ENCODE data around the gene GDPD3. TPM values are rescaled to one million over a fixed set of nuclear protein-coding genes. Genes with fewer than 3 reads are reported as not detected.
A peak's percentile ranks its signal among the peaks of the same experiment; 100 is the strongest.
"Not testable (repeated sequence)": the region's sequence is repeated elsewhere in the genome, so short reads cannot be mapped to it uniquely, and the experiment has no call there.

The GDPD3 gene
- total RNA-seq, 1 donor from 2014 or later = 6.3 TPM

GRCh38 chr16:30119428-30119827 lies 6.1 kb upstream of the GDPD3 start:
- Mint-ChIP-seq H3K36me3 (ENCODE audit: low read depth) (peaks cover 6% of the 10 kb centered on the region), H3K27me3 (ENCODE audit: insufficient read depth) (no peaks in the 10 kb centered on the region), H3K9me3 (no peaks in the 10 kb centered on the region), H3K4me1 (ENCODE audit: low read depth) (peaks cover 28% of the 10 kb centered on the region), H3K27ac (no peak overlapping the region), H3K4me3 (no peak overlapping the region)
- no peak for DNase-seq (ENCODE audit: low spot score)
- intact Hi-C loops (cut with micrococcal nuclease) = no loop called here

DNA sequence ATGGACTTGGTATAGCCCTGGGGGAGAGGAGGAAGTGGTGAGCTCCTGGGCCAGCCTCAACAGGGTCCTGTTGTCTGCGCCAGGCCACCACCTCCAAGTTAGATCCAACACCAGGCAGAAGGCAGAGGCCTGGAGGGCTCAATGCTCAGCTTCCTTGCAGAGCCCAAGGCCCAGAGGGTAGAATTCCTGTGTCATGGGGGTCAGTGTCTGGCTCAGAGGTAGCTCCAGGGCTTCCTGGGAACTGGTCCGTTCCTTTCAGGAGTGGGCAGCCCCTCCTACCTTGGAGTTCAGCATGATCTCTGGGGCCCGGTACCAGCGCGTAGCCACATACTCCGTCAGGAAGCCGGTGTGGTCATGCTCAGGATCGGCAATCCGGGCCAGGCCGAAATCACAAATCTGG lies 4.4 kb upstream of the GDPD3 start:
- Mint-ChIP-seq H3K36me3 (ENCODE audit: low read depth) (peaks cover 6% of the 10 kb centered on the region), H3K27ac (no peak overlapping the region), H3K27me3 (ENCODE audit: insufficient read depth) (no peaks in the 10 kb centered on the region), H3K9me3 (no peaks in the 10 kb centered on the region), H3K4me1 (ENCODE audit: low read depth) (peaks cover 22% of the 10 kb centered on the region), H3K4me3 (no peak overlapping the region)
- no peak for DNase-seq (ENCODE audit: low spot score)
- intact Hi-C loops (cut with micrococcal nuclease) = no loop called here

DNA sequence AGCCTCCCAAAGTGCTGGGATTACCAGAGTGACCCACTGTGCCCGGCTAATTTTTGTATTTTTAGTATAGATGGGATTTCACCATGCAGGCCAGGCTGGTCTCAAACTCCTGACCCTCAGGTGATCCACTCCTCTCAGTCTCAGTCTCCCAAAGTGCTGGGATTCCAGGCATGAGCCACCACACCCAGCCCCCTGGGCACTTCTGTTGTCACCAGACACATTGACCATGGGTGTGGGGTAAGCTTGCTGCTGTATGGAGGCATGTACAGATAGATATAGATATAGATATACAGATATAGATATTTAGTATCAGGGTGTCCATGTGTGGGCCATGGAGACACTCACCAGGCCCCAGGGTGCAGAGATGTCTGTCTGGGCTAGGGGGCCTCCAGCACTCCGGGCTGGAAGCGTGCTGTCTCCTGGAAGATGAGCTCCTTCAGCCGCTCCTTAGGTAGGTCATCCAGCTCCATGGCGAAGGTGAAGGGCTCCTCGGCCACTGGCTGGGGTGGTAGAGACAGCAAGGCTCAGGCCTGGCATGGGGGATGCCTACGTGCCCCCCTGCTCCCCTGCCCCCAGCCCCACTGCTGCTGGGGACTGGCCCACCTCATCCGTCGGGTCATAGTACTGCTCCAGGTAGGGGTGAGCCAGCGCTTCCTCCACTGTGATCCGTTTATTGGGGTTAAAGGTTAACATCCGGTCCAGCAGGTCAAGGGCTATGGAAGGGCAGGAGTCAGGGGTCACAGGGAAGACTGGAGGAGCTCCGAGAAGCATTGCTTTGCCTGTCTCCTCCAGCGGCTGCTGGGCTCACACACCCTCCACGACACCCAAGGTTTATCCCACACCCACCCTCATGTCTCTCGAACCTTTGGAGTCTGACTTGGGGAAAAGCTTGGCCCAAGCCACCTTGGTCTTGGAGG lies 3.2 kb upstream of the GDPD3 start:
- Mint-ChIP-seq H3K9me3 (no peaks in the 10 kb centered on the region), H3K4me3 (no peak overlapping the region), H3K36me3 (ENCODE audit: low read depth) (peaks cover 9% of the 10 kb centered on the region), H3K27ac (no peak overlapping the region), H3K27me3 (ENCODE audit: insufficient read depth) (no peaks in the 10 kb centered on the region), H3K4me1 (ENCODE audit: low read depth) (peaks cover 16% of the 10 kb centered on the region)
- intact Hi-C loops (cut with micrococcal nuclease) = no loop called here
- no peak for DNase-seq (ENCODE audit: low spot score)

DNA sequence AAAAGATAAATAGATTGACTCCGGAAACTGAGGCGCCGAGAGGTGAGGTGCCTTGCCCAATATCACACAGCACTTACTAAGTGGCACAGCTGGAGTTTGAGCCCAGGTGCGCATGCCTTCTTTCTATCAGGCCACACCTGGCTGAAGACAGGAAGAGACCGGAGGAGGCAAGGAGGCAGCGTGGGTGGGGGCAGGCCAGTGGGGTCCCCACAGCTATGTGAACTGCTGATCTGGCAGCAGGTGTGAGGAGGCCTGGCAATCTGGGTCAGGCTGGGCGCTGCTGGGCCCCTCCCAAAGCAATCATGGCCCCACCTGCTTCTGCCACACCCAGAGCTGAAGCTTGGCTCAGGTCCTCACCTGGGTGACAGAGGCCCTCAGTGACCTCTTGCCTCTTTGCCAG lies 1.9 kb upstream of the GDPD3 start:
- no peak overlapping the region for H3K27ac Mint-ChIP-seq
- H3K27me3 Mint-ChIP-seq (ENCODE audit: insufficient read depth) = no peaks in the 10 kb centered on the region
- H3K4me1 Mint-ChIP-seq (ENCODE audit: low read depth) = peaks cover 3% of the 10 kb centered on the region
- H3K36me3 Mint-ChIP-seq (ENCODE audit: low read depth) = peaks cover 14% of the 10 kb centered on the region
- no peak for DNase-seq (ENCODE audit: low spot score)
- intact Hi-C loops (cut with micrococcal nuclease) = no loop called here
- H3K4me3 Mint-ChIP-seq = no peak overlapping the region
- no peaks in the 10 kb centered on the region for H3K9me3 Mint-ChIP-seq

GRCh38 chr16:30114833-30115232 lies 1.5 kb upstream of the GDPD3 start:
- H3K4me3 Mint-ChIP-seq; H3K27me3 Mint-ChIP-seq (ENCODE audit: insufficient read depth); H3K4me1 Mint-ChIP-seq (ENCODE audit: low read depth); intact Hi-C loops (cut with micrococcal nuclease); H3K27ac Mint-ChIP-seq; DNase-seq (ENCODE audit: low spot score); H3K9me3 Mint-ChIP-seq: not testable (repeated sequence)
- peaks cover 14% of the 10 kb centered on the region for H3K36me3 Mint-ChIP-seq (ENCODE audit: low read depth)

GRCh38 chr16:30114411-30114810 lies 1.1 kb upstream of the GDPD3 start:
- Mint-ChIP-seq H3K9me3 (no peaks in the 10 kb centered on the region), H3K27me3 (ENCODE audit: insufficient read depth) (no peaks in the 10 kb centered on the region), H3K27ac (peak overlapping the region; percentile 40), H3K4me3 (no peak overlapping the region), H3K36me3 (ENCODE audit: low read depth) (peaks cover 13% of the 10 kb centered on the region), H3K4me1 (ENCODE audit: low read depth) (no peaks in the 10 kb centered on the region)
- intact Hi-C loops (cut with micrococcal nuclease) = no loop called here
- DNase-seq (ENCODE audit: low spot score) = no peak

- Mint-ChIP-seq H3K27ac (peak overlapping the region; percentile 40), H3K36me3 (ENCODE audit: low read depth) (peaks cover 9% of the 10 kb centered on the region), H3K4me1 (ENCODE audit: low read depth) (no peaks in the 10 kb centered on the region), H3K4me3 (no peak overlapping the region), H3K27me3 (ENCODE audit: insufficient read depth) (no peaks in the 10 kb centered on the region), H3K9me3 (no peaks in the 10 kb centered on the region)
- intact Hi-C loops (cut with micrococcal nuclease) = no loop called here
- no peak for DNase-seq (ENCODE audit: low spot score)
Measured at GRCh38 chr16:30113711-30114333, 485 bp upstream of the GDPD3 start.

- no peaks in the 10 kb centered on the region for H3K4me1 Mint-ChIP-seq (ENCODE audit: low read depth)
- peak; percentile 45 for DNase-seq (ENCODE audit: low spot score)
- H3K9me3 Mint-ChIP-seq = no peaks in the 10 kb centered on the region
- H3K27me3 Mint-ChIP-seq (ENCODE audit: insufficient read depth) = no peaks in the 10 kb centered on the region
- peaks cover 9% of the 10 kb centered on the region for H3K36me3 Mint-ChIP-seq (ENCODE audit: low read depth)
- H3K4me3 Mint-ChIP-seq = no peak overlapping the region
- no peak overlapping the region for H3K27ac Mint-ChIP-seq
- intact Hi-C loops (cut with micrococcal nuclease) = loop anchor here (1.0 kb wide), 1 partner anchor 20 kb away; no protein-coding TSS in a partner anchor
Measured at GRCh38 chr16:30112197-30113030, 923 bp downstream of the GDPD3 start.

DNA sequence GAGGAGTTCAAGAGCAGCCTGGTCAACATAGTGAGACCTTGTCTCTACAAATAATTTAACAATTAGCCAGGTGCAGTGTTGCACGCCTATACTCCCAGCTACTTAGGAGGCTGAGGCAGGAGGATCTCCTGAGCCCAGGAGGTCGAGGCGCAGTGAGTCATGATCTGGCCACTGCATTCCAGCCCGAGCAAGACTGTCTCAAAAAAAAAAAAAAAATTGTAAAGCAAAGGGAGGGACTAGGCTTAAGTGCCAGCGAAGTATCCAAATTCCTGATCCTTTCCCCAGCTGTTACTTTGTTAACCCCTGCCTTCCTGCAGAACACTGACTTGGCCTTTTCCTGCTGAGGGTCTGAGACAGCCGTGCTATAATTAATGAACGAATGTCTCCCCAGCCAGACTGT lies 2.7 kb downstream of the GDPD3 start:
- intact Hi-C loops (cut with micrococcal nuclease) = no loop called here
- Mint-ChIP-seq H3K27ac (peak overlapping the region; percentile 27), H3K9me3 (no peaks in the 10 kb centered on the region), H3K4me3 (no peak overlapping the region), H3K36me3 (ENCODE audit: low read depth) (peaks cover 14% of the 10 kb centered on the region), H3K4me1 (ENCODE audit: low read depth) (no peaks in the 10 kb centered on the region), H3K27me3 (ENCODE audit: insufficient read depth) (no peaks in the 10 kb centered on the region)
- DNase-seq (ENCODE audit: low spot score) = no peak

- intact Hi-C loops (cut with micrococcal nuclease) = no loop called here
Measured at GRCh38 chr16:30108059-30108850, 5.1 kb downstream of the GDPD3 start.

DNA sequence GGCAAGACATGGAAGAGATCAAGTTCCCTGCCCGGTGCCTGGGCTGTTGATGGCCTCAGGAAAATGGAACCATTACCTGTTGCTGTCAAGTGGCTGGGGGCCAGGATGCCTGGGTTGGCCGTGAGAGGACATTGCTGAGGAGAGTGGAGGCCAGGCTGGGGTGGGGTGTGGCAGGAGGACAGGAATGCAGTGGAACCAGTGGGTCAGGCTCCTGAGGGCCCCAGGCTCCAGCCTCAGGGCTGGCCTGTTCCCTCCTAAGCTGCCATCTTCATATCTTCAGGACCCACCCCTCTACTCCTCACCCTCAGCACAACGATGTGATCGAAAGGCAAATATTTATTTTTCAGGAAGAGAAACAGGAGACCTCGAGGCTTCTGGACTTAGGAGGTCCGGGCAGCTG lies 8.8 kb downstream of the GDPD3 start:
- Mint-ChIP-seq H3K9me3 (no peaks in the 10 kb centered on the region), H3K27me3 (ENCODE audit: insufficient read depth) (no peaks in the 10 kb centered on the region), H3K4me1 (ENCODE audit: low read depth) (no peaks in the 10 kb centered on the region), H3K27ac (no peak overlapping the region), H3K36me3 (ENCODE audit: low read depth) (peaks cover 16% of the 10 kb centered on the region), H3K4me3 (no peak overlapping the region)
- DNase-seq (ENCODE audit: low spot score) = no peak
- intact Hi-C loops (cut with micrococcal nuclease) = no loop called here

More at GRCh38 chr16:30108059-30108850, 5.1 kb downstream of the GDPD3 start:
- H3K9me3 Mint-ChIP-seq = no peaks in the 10 kb centered on the region
- no peak overlapping the region for H3K4me3 Mint-ChIP-seq
- no peak overlapping the region for H3K27ac Mint-ChIP-seq
- H3K27me3 Mint-ChIP-seq (ENCODE audit: insufficient read depth) = no peaks in the 10 kb centered on the region
- no peaks in the 10 kb centered on the region for H3K4me1 Mint-ChIP-seq (ENCODE audit: low read depth)
- peaks cover 23% of the 10 kb centered on the region for H3K36me3 Mint-ChIP-seq (ENCODE audit: low read depth)
- DNase-seq (ENCODE audit: low spot score) = no peak

GRCh38 chr16:30104090-30104489 lies 9.2 kb downstream of the GDPD3 start:
- no peak overlapping the region for H3K4me3 Mint-ChIP-seq
- H3K27ac Mint-ChIP-seq = no peak overlapping the region
- no peaks in the 10 kb centered on the region for H3K4me1 Mint-ChIP-seq (ENCODE audit: low read depth)
- H3K36me3 Mint-ChIP-seq (ENCODE audit: low read depth) = peaks cover 16% of the 10 kb centered on the region
- intact Hi-C loops (cut with micrococcal nuclease) = no loop called here
- DNase-seq (ENCODE audit: low spot score) = no peak
- no peaks in the 10 kb centered on the region for H3K9me3 Mint-ChIP-seq
- H3K27me3 Mint-ChIP-seq (ENCODE audit: insufficient read depth) = no peaks in the 10 kb centered on the region

Data from activated T-helper 1 cell treated with anti-CD3 and anti-CD28 coated beads, Interleukin-12 subunit alpha, Interleukin-12 subunit beta, Interleukin-2, Interleukin-4 antibody, amounts not matched to agents 30 ng/mL and 10 ng/mL and 1 ng/mL, durations not matched to agents 14 hours and 24 hours and 36 hours (primary cell).